Stimulated activated CD4-positive, alpha-beta T cell treated with anti-CD3 and anti-CD28 coated beads, TNF-alpha, amount 100 ng/mL, for 48 hours (primary cell): Measurements from ENCODE around the gene RNPEP.
"Not testable (repeated sequence)": the region's sequence is repeated elsewhere in the genome, so short reads cannot be mapped to it uniquely, and the experiment has no call there.

Experiments used
- DNase-seq, 3 donors: peaks; one replicate each; pipeline ENCODE4 v3.0.0-alpha.2; 2020; ENCODE audit warnings: low read depth in 3 of 3

Gene RNPEP

GRCh38 chr1:201958348-201958747 is 24.1 kb upstream of the RNPEP start:
- no peak for DNase-seq

- DNase-seq: not testable (repeated sequence)
Observed at GRCh38 chr1:201962382-201962781, 20.1 kb upstream of the RNPEP start.

- no peak for DNase-seq
Observed at GRCh38 chr1:201964261-201964660, 18.2 kb upstream of the RNPEP start.

GRCh38 chr1:201966171-201966570 is 16.3 kb upstream of the RNPEP start:
- no peak for DNase-seq

- no peak for DNase-seq
Observed at GRCh38 chr1:201968202-201968925, 14.1 kb upstream of the RNPEP start.

- DNase-seq: no peak
Observed at GRCh38 chr1:201970334-201971159, 11.9 kb upstream of the RNPEP start.

- peak; percentile 33 to 64 (median 41) for DNase-seq
Observed at GRCh38 chr1:201982082-201982622, 296 bp upstream of the RNPEP start.

GRCh38 chr1:201983380-201983805 is 945 bp downstream of the RNPEP start:
- no peak for DNase-seq

GRCh38 chr1:201984446-201984845 is 2.0 kb downstream of the RNPEP start:
- no peak for DNase-seq

- no peak for DNase-seq
Observed at GRCh38 chr1:201985355-201985754, 2.9 kb downstream of the RNPEP start.

- no peak for DNase-seq
Observed at GRCh38 chr1:201988601-201989000, 6.2 kb downstream of the RNPEP start.

GRCh38 chr1:201989354-201990128 is 7.1 kb downstream of the RNPEP start:
- DNase-seq: no peak

GRCh38 chr1:201990427-201990826 is 8.0 kb downstream of the RNPEP start:
- DNase-seq: no peak

GRCh38 chr1:201999625-202000238 is 17.3 kb downstream of the RNPEP start:
- no peak for DNase-seq

- DNase-seq: no peak
Observed at GRCh38 chr1:202002507-202002906, 20.1 kb downstream of the RNPEP start.

- no peak for DNase-seq
Observed at GRCh38 chr1:202004711-202005110, 22.3 kb downstream of the RNPEP start.

GRCh38 chr1:202005958-202006357 is 23.5 kb downstream of the RNPEP start:
- DNase-seq: no peak

- DNase-seq: no peak
Observed at GRCh38 chr1:202007304-202007703, 24.9 kb downstream of the RNPEP start.

GRCh38 chr1:202007805-202008489 is 25.5 kb downstream of the RNPEP start:
- no peak for DNase-seq

- peak; percentile 34 to 48 (median 48) for DNase-seq
Observed at GRCh38 chr1:202009326-202010179, 27.1 kb downstream of the RNPEP start.
